HEK293 (cell line): ENCODE measurements around the gene DISC1.

ENCODE experiments used
- BCL11A ChIP-seq: fragments of 450-650 bp; formaldehyde crosslinking; IDR thresholded peaks from 2 replicates; pipeline ENCODE4 v1.5.1; 2016; ENCODE audit warnings: low read depth, missing biosample characterization, missing genetic modification characterization
- CTCF ChIP-seq: fragments of 450-650 bp; formaldehyde crosslinking; IDR thresholded peaks from 2 replicates; pipeline ENCODE4 v1.5.1; 2016; ENCODE audit warnings: missing biosample characterization, missing genetic modification characterization
- HOXA7 ChIP-seq: sonication (generic); formaldehyde crosslinking; IDR thresholded peaks from 2 replicates; pipeline ENCODE4 v1.8.1; 2022; ENCODE audit warnings: missing genetic modification reagents, borderline replicate concordance
- ZBTB21 ChIP-seq: fragments of 450-650 bp; formaldehyde crosslinking; IDR thresholded peaks from 2 replicates; pipeline ENCODE4 v1.5.1; 2017; ENCODE audit warnings: missing biosample characterization, missing genetic modification characterization
- ZBTB7A ChIP-seq: fragments of 450-650 bp; formaldehyde crosslinking; IDR thresholded peaks from 2 replicates; pipeline ENCODE4 v1.5.1; 2016; ENCODE audit warnings: low read depth, missing biosample characterization, missing genetic modification characterization
- ZIC2 ChIP-seq: fragments of 450-650 bp; formaldehyde crosslinking; IDR thresholded peaks from 2 replicates; pipeline ENCODE4 v1.5.1; 2016; ENCODE audit warnings: missing biosample characterization, missing genetic modification characterization
- ZNF157 ChIP-seq: fragments of 450-650 bp; formaldehyde crosslinking; IDR thresholded peaks from 2 replicates; pipeline ENCODE4 v1.5.1; 2016; ENCODE audit warnings: missing biosample characterization, missing genetic modification characterization
- ZNF274 ChIP-seq, 2 experiments: fragments of 200-500 bp in 1 of 2; fragments of 450-650 bp in 1 of 2; sonication (Bioruptor generic) in 1 of 2; formaldehyde crosslinking in 1 of 2; IDR thresholded peaks; 2 replicates each; pipeline versions ENCODE4 v1.5.1 to v1.6.1; 2014 to 2016; ENCODE audit warnings: borderline replicate concordance in 1 of 2, inconsistent platforms in 1 of 2, low read length in 1 of 2, missing biosample characterization in 1 of 2, missing genetic modification characterization in 1 of 2
- ZNF423 ChIP-seq: fragments of 450-650 bp; formaldehyde crosslinking; IDR thresholded peaks from 2 replicates; pipeline ENCODE4 v1.5.1; 2016; ENCODE audit warnings: missing biosample characterization, missing genetic modification characterization
- ZNF530 ChIP-seq: fragments of 450-650 bp; formaldehyde crosslinking; IDR thresholded peaks from 2 replicates; pipeline ENCODE4 v1.5.1; 2016; ENCODE audit warnings: low read depth, missing biosample characterization, missing genetic modification characterization
- ZNF677 ChIP-seq: fragments of 450-650 bp; IDR thresholded peaks from 2 replicates; pipeline ENCODE4 v1.5.0; 2018; ENCODE audit warnings: missing biosample characterization, mild to moderate bottlenecking, missing genetic modification characterization, moderate library complexity
- ZNF830 ChIP-seq: fragments of 450-650 bp; IDR thresholded peaks from 2 replicates; pipeline ENCODE4 v1.5.0; 2018; ENCODE audit warnings: missing biosample characterization, missing genetic modification characterization, low read depth, mild to moderate bottlenecking, moderate library complexity
- TF ChIP-seq, protein P1 (sequence below): fragments of 450-650 bp; formaldehyde crosslinking; IDR thresholded peaks from 2 replicates; pipeline ENCODE4 v1.5.1; 2016; ENCODE audit warnings: missing biosample characterization, missing genetic modification characterization

- no peak for TF ChIP-seq ZIC2 (tag by site-specific recombination)
- TF ChIP-seq HOXA7 (CRISPR knock-in tag), result no peak
- TF ChIP-seq CTCF (tag by site-specific recombination), result no peak
- TF ChIP-seq, protein P1, sequence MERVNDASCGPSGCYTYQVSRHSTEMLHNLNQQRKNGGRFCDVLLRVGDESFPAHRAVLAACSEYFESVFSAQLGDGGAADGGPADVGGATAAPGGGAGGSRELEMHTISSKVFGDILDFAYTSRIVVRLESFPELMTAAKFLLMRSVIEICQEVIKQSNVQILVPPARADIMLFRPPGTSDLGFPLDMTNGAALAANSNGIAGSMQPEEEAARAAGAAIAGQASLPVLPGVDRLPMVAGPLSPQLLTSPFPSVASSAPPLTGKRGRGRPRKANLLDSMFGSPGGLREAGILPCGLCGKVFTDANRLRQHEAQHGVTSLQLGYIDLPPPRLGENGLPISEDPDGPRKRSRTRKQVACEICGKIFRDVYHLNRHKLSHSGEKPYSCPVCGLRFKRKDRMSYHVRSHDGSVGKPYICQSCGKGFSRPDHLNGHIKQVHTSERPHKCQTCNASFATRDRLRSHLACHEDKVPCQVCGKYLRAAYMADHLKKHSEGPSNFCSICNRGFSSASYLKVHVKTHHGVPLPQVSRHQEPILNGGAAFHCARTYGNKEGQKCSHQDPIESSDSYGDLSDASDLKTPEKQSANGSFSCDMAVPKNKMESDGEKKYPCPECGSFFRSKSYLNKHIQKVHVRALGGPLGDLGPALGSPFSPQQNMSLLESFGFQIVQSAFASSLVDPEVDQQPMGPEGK (tag by site-specific recombination), result no peak
- no peak for TF ChIP-seq ZNF530
- no peak for TF ChIP-seq ZNF677 (tag by site-specific recombination)
- no peak for TF ChIP-seq ZBTB21 (tag by site-specific recombination)
- no peak for TF ChIP-seq BCL11A (tag by site-specific recombination)
- TF ChIP-seq ZNF423 (tag by site-specific recombination), result no peak
- TF ChIP-seq ZBTB7A (tag by site-specific recombination), result no peak
- TF ChIP-seq ZNF274 (IDR thresholded peaks at IDR 0.05; ENCODE audit: low read length), result no peak
- no peak for TF ChIP-seq ZNF274 (tag by site-specific recombination; IDR thresholded peaks at IDR 0.05; ENCODE audit: borderline replicate concordance)
- TF ChIP-seq ZNF830, result no peak
- TF ChIP-seq ZNF157, result no peak
Measured at GRCh38 chr1:231580874-231581273, 45.7 kb upstream of the DISC1 start.
